NCI-H774 (cell line): ENCODE measurements around the gene ACOT7.
"Not testable (repeated sequence)": the region's sequence is repeated elsewhere in the genome, so short reads cannot be mapped to it uniquely, and the experiment has no call there.

ENCODE experiments used
- DNase-seq: peaks from one replicate; lab custom pipeline; 2025; lab: John Stamatoyannopoulos, UW

Gene ACOT7

DNA sequence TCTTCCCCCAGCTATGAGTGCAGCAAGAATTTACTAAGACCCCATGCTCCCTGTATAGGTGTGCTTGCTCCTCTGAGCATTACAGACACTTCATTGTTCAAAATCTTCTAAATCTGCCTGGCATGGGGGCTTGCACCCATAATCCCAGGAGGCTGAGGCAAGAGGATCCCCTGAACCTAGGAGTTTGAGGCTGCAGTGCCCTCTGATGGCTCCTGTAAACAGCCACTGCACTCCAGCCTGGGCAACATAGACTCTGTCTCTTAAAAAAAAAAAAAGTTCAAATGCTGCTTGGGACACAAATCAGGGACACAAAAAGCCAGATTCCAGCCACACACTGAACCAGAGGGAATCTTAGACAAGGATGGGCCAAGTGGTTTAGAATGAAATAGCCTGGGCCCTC is 3.4 kb upstream of the ACOT7 start:
- no peak for DNase-seq

DNA sequence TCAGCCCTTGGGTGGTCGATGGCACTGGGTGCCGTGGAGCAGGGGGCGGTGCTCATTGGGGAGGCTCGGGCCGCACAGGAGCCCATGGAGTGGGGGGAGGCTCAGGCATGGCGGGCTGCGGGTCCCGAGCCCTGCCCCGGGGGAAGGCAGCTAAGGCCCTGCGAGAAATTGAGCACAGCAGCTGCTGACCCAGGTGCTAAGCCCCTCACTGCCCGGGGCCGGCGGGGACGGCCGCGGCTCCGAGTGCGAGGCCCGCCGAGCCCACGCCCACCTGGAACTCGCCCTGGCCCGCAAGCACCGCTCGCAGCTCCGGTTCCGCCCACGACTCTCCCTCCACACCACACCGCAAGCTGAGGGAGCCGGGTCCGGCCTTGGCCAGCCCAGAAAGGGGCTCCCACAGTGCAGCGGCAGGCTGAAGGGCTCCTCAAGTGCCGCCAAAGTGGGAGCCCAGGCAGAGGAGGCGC is 2.2 kb upstream of the ACOT7 start:
- not testable (repeated sequence) for DNase-seq

DNA sequence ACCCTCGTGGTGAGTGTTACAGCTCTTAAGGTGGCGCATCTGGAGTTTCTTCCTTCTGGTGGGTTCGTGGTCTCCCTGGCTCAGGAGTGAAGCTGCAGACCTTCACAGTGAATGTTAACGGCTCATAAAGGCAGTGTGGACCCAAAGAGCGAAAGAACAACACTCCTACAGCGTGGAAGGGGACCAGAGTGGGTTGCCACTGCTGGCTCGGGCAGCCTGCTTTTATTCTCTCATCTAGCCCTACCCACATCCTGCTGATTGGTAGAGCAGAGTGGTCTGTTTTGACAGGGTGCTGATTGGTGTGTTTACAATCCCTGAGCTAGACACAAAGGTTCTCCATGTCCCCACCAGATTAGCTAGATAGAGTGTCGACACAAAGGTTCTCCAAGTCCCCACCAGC is 1.6 kb upstream of the ACOT7 start:
- DNase-seq, result not testable (repeated sequence)

DNA sequence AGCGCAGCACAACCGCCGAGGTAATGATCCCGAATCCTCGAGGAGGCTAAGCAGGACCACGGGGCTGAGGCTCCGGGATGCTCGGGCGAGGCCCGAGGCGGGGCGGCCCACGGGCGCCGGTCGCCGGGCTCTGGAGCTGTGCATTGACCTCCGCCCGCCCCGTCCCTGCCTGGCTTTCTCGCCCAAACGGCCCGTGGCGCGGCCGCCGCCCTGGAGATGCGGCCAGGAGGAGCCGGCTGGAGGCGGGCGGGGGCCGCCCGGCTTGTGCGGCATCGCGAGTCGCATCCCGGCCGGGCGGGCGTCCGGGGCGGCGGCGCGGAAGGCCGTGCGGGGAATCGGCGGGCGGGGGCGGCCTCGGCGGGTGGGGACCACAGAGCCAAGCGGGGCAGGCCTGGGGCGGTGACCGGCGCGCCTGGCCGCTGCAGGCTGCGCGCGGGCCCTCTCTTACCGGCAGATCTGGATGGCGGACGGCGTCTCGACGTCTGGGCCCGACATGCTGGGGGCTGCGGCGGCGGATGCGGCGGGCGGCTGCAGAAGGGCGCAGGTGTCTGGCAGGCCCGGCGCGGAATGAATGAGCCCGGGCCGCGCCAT is 663 bp downstream of the ACOT7 start:
- DNase-seq, result no peak

DNA sequence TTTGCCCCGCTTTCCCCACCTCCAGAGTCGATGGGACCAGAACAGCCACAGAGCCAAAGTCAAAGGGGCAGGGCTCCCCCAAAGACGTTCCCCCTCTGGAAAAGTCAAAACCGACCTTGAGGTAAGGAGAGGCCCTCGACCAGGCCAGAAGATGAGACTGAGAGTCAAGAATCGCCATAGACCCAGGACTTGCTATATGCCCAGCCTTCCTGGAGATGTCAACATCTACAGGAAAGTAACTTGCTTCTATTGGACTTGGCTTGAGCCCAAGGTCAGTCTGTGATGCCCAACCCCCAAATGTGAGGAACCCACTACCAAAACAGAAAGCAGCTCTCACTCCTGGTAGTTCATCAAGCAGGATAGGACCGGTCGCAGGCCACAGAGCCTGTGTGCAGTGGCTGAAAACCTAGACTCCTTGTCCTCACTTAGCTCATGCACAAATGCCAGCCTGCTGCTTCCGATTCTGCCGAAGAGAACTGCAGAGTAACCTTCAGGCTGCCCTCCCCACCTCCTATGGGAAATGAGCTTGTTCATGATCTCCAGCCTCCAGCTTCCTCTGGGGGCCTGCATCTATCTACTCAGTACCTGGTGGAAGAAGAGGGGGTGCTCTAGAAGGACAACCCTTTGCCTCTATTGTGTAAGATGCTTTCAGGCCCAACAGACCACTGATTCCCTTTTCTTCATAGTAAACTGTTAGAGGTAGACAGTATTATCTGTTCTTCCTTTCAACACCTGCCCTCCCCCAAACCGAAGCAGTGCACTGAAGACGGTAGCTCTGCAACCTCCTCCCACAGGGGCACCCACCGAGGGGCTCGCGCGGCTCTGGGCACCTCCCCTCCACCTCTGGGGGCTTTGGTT is 1.4 kb downstream of the ACOT7 start:
- DNase-seq, result no peak

DNA sequence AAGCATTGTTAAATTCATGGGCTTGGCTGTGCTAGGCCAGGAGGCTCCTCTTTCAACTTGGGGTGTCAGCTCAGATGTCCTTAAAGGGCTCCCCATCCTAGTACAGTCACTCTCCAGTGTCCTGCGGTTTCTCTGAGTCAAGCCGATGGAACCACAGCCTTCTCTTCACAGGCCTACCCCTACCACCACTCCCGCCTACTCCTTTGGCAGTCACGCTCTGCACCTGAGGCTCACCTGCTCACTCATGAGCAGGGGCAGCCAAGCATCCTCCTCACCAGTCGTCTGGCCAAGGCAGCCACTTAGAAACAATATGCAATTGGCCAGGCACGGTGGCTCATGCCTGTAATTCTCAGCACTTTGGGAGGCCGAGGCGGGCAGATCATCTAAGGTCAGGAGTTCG is 3.6 kb downstream of the ACOT7 start:
- DNase-seq, result no peak

DNA sequence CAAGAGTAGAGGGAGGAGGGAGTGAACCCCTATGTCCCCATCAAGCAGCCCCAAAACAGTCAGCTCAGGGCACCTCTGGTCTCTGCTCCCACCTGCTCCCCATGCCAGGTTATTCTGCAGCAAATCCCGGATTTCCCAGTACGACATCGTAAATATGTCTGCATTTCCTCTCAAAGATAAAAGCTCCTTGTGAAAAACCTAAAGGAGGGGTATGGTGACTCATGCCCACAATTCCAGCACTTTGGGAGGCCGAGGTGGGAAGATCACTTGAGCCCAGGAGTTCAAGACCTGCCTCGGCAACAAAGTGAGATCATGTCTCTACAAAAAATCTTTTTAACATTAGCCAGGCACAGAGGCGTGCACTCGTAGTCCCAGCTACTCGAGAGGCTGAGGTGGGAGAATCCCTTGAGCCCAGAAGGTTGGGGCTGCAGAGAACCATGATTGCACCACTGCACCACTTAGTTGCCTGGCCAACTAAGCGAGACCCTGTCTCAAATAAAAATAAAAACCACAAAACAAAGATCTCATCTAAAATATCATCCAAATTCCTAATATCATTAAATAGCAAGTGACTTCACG is 7.1 kb downstream of the ACOT7 start:
- DNase-seq, result no peak

DNA sequence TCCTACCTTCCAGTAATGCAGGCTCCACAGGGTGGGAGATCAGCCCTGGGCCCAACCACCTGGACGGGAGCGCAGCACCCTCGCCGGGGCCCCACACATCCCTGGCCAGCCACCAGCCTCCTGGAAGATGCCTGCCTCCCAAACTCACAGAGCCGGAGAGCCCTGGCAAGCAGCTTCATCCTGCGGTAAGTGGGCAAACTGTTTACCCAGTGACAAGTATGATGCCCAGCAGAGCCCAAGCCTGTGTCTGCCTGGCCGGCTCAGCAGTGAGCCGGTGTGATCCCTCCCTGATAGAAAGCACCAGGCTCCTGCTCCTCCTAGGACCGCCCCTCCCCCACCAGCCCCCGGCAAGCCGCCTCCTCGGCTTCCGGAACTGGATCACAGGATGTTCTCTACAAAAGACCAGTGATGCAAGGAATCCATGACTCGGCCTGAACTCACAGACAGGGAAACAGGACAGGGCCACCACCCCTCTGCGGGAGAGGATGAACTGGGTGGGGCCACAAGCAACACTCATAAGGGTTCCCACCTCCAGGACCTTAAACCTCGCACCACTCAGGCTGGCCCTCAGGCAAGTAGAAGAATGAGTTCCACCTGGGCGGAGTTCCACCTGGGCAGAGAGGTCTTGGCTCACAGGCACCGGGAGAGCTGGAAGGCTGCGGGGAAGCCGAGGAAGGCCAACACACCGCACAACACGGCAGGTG is 7.9 kb downstream of the ACOT7 start:
- DNase-seq, result no peak

DNA sequence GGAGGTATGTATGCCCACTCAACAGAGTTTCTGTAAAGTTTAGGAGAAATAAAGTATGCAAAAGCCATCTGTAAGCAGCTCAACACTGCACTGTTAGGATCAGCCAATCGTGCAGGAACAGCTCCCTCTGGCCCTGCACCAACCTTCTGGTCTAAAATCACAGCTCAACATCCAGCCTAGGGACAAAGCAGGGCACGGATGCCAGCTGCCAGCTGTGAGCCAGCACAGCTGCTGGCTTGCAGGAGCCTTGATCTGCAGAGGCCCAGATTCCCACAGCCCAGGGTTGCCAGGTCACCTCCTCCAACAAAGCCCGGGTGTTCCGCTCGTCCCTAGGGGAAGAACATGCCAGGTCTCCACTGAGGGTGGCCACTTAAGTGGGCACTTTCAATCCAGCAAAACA is 8.6 kb downstream of the ACOT7 start:
- DNase-seq, result no peak

DNA sequence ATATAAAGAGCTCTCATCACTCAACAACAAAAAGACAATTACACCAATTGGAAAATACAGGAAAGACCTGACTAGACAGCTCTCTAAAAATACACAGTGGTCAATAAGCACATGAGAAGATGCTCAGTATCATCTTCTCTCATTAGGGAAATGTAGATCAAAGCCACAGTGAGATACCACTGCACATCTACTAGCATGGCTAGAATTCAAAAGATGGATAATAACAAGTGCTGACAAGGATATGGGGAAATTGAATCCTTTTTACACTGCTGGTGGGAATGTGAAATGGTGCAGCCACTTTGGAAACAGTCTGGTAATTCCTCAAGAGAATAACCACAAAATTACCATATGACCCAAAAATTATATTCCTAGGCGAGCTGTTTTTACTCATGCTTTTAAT is 9.4 kb downstream of the ACOT7 start:
- DNase-seq, result no peak

DNA sequence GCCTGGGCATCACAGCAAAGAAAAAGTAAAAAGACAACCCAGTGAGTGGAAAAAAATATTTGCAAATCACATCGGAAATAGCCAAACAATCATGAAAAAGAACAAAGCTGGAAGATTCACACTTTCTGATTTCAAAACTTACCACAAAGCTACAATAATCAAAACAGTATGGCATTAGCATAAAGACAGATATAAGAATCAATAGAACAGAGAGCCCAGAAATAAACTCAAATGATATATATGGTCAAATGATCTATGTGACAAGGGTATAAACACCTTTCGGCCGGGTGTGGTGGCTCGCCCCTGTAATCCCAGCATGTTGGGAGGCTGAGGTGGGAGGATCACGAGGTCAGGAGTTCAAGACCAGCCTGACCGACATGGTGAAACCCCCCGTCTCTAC is 13.5 kb downstream of the ACOT7 start:
- DNase-seq, result no peak

DNA sequence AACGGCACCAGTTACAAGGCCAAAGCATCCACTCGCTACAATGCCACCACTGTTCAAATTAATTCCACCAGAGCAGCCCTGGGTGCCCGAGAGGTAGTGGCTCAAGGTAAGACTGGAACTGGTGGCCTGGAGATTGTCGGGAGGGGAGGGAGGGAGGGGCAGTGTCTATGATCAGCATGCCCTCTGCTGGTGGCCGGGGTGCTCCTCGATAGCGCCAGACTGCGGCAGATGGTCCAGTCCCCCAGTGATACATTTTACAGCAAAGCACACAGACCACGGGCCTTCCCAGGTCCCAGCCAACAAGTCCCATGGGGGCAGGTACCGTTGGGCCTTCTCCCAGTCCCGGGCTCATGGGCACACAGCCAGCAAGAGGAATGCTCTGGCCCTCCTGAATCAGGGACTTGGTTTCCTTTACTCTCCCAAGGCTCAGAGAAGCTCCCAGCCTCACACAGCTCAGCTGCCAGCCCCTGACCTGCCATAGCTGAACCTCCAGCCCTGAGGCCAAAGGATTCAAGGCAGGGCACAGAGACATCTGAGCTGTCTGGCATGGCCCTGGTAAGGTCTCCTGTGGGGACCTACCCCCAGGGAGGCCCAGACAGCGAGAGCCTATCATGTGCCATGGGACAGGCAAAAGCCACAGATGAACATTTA is 15.3 kb downstream of the ACOT7 start:
- no peak for DNase-seq

DNA sequence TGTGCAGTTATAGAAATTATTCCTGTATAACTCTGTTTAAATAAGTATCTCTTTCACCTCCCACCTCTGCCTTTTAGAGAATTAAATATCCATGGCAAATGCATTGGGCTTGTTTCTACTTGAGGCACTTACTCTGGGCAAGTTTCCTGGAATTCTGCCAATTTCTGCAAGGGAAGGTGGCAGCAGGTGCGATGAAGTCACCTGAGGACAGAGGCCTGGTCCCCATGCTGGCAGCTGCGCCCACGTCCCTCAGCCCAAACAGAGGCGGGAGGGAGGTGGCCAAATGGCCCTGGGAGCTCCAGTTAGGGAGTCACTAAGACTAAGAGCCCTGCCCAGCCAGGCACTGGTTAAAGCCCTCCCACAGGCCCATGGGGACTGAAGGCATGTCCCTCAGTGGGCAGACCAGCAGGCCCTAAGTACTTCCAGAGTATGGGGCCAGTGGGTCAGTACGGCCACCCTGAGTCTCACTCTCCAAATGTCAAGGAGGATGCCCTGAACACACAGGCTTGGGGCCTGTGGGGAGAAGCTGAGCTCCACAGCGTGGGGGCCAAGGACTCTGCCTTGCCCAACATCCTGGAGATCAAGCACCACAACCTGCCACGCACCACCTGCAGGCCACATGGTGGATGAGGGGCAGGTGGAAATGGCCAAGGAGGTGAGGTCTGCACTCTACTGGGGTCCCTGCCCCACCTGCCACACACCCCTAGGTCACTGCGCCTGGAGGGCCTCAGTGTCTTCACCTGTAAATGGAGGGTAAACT is 19.4 kb downstream of the ACOT7 start:
- DNase-seq, result peak; percentile 64

DNA sequence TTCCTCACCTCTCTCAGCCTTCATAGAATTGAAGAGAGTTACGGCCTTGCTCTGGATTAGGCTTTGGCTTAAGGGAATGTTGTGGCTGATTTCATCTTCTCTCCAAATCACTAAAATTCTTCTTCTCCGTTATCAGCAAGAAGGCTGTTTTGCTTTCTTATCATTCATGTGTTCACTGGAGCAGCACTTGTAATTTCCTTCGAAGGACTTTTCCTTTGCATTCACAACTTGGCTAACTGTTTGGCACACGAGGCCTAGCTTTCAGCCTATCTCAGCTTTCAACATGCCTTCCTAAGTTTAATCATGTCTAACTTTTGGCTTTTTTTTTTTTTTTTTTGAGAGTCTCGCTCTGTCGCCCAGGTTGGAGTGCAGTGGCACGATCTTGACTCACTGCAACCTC is 21.3 kb downstream of the ACOT7 start:
- not testable (repeated sequence) for DNase-seq

DNA sequence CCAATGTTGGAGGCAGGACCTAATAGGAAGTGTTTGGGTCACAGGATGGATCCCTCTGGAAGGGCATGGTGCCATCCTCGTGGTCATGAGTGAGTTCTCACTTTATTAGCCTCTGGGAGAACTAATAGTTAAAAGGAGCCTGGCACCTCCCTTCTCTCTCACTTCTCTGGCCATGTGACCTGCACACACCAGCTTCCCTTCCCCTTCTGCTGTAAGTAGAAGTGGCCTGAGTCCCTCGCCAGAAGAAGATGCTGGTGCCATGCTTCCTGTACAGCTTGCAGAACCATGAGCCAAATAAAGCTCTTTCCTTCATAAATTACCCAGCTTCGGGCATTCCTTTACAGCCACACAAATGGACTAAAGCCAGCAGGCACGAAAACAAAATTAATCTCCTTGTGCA is 23.6 kb downstream of the ACOT7 start:
- no peak for DNase-seq

DNA sequence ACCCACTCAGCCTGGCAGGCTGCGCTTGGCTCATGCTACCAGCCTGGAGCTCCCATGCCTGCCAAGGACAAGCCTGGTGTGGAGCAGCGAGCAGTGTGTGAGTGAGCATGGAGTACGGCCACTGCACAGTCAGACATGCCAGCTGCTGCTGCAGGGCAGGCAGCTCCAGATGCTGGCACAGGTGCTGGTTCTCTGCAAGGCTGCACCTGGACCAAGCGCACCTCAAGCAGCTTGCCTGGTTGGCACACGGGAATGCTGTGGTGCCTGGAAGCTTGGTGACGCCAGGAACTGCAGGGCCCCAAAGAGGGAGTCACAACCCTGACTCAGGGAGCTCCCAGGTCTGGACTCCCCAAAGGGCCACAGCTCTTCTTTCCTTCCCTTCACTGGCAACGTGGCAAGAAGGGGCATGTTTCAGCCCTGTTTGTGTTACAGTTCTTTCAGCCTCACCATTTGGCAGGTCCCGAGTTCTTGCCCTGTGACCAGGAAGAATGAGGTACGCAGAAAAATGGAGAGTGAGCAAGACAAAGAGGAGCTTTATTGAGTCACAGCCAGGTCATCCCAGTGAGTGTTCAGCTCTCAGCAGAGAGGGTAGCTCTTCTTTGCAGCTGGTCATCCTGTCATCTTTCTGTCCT is 26.1 kb downstream of the ACOT7 start:
- no peak for DNase-seq

DNA sequence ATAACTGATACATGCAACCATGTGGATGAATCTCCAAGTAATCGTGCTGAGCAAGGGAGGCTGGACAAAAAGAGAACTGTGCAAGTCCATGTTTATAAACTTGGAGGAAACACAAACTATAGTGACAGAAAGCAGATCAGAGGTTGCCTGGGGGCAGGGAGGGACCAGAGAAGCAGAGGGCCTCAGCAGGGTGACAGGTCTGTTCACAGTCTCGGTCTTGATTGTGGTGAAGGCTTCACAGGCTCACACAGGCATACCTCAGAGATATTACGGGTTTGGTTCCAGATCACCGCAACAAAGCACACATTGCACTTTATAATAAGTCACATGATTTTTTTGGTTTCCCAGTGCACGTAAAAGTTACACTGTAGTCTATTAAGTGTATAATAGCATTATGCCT is 28.5 kb downstream of the ACOT7 start:
- no peak for DNase-seq

DNA sequence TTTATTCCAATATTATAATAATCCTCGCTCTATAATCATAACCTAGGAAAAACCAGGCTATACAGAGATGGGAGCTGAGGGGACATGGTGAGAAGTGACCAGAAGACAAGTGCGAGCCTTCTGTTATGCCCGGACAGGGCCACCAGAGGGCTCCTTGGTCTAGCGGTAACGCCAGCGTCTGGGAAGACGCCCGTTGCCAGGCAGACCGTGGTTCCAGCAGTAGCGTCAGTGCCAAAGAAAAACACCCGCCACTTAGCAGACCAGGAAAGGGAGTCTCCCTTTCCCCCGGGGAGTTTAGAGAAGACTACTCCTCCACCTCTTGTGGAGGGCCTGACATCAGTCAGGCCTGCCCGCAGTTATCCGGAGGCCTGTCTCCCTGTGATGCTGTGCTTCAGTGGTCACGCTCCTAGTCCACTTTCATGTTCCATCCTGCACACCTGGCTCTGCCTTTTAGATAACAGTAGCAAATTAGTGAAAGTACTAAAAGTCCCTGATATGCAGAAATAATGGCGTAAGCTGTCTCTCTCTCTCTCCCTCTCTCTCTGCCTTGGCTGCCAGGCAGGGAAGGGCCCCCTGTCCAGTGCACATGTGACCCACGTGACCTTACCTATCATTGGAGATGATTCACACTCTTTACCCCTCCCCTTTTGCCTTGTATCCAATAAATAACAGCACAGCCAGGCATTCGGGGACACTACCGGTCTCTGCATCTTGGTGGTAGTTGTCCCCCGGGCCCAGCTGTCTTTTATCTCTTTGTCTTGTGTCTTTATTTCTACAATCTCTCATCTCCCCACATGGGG is 30.3 kb downstream of the ACOT7 start:
- not testable (repeated sequence) for DNase-seq

DNA sequence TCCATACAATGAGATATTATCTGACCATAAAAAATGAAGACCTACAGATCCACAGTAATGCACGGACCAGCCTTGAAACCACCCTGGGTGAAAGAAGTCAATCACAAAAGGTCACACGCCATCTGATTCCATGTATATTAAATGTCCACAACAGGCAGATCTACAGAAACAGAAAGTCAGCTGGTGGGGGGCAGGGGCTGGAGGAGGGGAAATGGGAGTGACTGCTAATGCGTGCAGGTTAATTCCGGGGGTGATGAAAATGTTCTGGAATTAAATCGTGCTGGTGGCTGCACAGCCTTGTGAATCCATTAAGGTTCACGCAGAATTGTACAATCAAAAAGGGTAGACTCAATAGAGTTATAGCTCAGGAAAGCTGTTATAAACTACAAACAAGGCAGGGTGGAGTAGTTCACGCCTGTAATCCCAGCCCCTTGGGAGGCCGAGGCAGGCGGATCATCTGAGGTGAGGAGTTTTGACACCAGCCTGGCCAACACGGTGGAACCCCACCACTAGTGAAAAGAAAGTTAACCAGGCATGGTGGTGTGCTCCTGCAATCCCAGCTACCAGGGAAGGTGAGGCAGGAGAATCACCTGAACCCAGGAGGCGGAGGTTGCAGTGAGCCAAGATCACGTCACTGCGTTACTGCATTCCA is 32.3 kb downstream of the ACOT7 start:
- DNase-seq, result no peak
